ENCODE measurements around the gene BATF3.
A peak's percentile ranks its signal among the peaks of the same experiment; 100 is the strongest.
"Not testable (repeated sequence)": the region's sequence is repeated elsewhere in the genome, so short reads cannot be mapped to it uniquely, and the experiment has no call there.

Gene BATF3

DNA sequence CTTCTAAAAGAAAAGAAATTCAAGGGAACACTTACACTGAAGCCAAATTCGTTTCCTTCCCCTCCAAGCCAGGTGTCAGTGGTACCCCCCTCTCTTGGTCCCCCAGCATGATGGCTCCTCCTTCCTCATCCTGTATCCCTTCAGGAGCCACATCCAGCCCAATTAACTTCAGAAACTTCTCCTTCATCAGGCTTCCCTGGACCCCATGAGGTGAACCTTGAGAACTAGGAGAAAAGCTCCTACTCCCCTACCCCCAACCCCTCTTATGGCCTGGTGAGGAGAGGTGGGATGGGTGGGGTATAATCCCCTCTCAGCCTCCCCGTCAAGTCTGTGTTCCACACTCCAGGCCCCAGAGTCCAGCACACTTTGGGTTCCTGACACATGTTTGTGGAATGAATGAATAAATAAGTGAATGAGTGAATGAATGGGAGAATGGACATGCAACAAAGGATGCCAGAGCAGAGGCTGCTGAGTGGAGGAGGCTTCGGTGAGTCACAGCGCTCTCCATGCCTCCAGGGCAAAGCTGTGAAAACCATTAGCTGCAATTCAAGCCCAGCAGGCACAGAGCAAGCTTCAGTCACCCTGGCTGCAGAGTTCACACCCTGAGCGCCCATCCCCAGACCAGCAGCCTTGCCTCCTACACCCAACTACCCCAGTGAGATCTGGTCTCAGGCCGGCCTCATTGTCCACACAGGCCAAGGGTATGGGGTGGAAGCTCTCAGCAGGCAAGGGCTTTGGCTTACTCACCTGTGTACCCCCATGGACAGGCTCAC lies 43.8 kb downstream of the BATF3 start:
- DNase-seq = peak; percentile 13

DNA sequence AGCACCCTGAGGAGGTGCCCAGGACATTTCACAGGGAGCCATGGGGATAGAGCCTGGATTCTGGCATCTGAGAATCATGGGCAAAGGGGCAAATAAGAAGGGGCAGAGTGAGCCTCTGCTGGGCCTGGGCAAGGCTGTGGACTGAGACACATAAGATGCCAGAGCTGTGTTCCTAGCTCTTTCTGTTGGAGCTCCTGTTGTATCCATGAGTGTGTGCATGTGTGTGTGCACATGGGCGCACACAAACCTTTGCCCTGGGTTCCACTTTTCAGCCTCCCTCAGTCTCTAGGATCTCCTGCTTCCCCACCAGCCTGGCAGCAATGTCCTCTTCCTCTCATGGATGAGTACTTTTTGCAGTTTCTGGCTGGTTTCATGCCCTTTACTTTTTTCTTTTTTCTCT lies 47.0 kb downstream of the BATF3 start:
- no peak for DNase-seq

DNA sequence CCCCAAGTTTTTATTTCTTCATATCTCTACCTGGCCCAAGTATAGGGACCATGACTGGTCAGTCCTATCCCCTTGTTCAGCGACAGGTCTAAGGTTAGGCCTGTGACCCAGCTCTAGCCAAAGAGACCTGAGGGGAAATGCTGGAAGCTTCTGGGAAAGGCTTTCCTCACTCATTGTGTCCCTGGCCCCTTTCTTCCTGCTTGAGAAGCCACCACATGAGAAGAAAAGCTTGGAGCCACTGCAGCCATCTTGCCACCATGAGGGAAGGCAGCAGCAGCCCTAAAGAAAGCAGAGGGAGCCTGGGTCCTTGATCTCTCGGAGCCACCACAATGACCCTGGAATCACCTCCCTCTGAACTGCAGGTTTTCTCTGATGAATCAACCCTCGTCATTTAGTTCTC lies 47.7 kb downstream of the BATF3 start:
- DNase-seq = no peak

DNA sequence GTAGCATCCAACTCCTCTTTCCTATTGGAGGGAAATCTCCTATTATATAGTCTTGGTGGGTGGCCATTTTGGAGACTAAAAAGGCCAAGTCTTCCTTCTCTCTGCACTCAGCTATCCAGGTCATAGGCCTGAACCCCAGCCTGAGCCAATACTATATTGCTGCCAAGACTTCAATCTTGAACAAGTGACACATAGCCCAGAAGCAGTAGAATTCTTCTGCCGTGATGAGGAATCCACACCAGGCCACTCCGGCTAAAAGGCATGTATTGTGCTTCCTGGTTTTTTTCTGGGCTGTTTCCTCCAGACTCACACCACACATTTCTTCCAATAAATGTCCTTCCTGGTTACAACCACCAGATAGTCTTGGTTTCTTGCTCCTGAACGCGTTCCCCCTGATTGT lies 48.1 kb downstream of the BATF3 start:
- peak; percentile 57 for DNase-seq

DNA sequence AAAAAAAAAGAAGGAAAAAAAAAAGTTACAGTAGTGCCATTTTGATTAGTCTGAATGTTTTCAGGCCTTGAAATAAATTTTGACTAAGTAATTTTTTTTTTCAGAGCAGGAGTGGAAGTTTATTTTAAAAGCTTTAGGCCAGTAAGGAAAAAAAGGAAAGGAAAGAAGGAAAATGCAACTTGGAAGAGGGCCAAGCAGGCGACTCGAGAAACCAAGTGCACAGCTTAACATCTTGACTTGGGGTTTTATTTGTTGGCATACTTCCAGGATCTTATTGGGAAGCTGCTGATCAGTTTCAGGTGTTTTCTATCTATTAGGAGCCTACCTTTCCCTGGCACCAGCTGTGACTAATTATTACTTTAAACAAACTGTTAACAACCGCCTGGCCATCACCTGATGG lies 49.4 kb downstream of the BATF3 start:
- DNase-seq = no peak

DNA sequence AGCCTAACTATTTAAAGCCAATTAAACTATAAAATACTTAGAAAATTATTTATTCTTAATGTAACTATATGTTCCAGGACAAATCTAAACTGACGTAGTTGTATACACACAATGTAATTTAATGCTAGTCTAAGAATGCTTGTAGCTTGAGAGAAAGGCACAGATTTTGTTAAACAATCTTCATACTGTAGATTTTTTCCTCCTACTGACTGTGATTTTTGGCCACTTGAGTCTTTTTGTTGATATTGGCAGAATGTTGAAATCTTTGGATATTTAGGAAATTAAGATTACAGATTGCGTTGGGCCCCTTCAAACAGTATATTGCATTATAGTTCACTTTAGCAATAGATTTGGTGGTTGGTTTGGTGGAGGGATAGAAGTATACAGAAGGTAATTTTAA lies 50.6 kb downstream of the BATF3 start:
- DNase-seq = no peak

DNA sequence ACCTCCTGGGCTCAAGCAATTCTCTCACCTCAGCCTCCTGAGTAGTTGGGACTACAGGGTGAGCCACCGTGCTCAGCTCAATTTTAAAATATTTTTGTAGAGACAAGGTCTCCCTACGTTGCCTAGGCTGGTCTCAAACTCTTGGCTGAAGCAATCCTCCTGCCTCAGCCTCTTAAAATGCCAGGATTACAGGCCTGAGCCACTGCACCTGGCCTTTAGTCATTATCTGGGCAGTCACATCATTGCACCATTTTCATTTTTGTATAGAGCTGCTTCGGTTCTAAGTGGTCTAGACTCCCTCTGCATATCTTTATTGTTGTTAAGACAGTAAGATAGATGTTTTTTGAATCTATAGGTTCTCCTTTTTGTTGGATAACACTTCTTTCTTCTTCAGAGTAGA lies 51.2 kb downstream of the BATF3 start:
- DNase-seq = no peak

DNA sequence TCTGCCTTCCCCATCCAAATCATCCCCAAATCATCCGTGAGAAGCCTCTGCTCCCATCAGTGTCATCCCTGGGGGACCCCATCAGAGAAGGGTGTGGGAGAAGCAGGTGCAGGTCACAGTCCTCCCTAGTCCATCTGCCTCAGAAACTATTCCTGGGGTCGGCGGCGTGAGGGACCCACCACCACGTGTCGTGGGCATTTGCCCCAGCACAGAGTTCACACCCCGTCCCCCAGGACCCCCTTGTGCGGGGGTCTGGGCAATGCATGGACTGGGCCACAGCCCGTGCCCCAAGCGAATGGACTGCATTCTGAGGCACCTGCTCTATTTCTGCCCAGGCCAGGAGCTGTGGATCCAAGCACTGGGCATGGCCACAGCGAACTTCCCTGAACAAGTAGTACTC lies 52.6 kb downstream of the BATF3 start:
- DNase-seq = no peak

DNA sequence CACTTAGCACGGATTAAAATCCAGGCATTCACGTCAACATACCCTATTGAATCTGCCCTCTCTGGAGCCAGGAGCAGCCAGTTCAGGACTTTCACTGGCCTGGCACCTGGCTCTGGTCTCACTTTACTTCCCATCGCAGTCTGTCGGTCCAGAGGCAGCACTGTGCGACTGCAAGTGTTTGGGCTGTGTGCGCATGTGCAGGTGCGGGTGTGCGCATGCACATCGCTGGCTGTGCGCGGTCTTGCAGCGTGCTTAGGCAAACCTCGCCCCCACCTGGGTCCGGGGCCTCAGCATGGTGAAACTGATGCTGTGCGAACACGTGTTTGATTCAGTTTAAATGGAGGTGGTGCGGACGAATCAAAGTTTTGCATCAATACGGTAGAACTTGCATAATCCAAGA lies 53.1 kb downstream of the BATF3 start:
- no peak for DNase-seq

DNA sequence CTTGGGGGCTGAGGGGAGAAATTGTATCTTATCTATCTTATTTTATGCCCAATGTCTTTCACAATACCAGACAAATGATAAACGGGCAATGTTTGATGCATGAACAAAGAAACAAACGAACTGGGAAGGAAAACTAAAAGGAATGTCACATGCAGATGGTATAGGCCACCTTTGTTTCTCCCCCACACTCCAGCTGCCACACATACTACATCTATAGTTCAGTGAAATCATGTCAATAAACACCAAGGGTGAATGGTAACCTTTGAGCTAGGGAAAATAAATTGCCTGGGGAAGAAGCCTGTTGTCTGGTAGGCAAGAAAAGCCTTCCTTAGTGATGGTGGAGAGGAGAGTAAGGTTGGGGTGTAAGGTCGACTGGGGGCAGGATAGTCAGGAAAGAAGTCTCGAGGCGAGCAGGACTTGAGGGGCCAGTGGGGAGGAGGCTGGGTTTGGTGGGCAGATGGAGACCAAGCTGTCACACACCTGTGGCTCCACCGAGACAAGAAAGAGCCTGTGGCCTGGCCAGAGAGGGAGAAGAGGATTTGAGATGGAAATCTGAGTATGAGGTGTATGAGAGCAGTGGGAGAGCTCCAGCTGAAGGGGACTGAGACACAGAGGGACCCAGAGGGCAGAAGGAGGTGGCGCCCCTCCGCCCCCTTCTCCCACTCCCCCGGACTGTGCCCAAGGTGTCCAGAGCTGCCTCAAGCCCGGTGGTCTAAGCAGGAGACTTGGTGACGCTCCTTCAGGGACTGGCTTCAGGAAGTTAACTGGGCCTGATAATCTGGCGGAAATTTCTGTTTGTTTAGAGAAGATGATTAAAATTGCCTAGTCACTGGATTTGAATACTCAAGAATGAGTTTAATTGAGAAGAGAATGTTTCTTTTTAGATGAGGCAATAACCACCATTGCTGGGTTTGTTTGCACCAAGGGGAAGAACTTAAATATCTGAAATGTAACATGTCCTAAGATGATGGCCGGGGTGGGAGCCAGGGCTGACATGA lies 53.8 kb downstream of the BATF3 start:
- no peak for DNase-seq

DNA sequence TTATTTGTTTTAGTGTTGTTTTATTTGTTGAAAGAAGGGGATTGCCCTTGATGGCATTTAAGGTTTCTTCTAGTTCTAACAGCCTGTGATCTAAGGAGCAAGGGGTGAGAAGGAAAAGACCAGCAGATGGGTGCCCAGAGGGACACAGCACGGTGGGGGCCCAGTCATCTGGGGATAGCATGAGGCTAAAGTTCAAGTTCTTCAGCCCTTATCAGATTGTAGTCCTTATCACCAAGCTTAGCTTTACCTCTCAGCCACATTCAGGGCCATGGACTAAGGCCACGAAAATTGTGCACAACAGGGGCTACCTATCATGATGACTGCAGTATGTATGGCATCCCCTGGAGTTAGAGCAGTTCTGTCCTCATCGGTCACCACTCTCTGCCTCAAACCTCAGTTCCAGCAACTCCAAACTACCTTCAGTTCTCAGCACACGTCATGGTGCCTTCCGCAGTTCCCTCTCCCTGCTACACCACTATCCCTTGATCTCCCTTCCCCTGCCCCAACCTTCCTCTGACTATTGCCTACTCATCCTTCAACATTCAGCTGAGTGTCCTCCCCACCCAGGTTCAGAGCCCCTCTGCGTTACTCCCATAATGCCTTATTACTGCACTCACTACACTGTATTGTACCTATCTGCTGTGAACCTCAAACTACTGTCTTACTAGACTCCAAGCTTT lies 54.6 kb downstream of the BATF3 start:
- no peak for DNase-seq

DNA sequence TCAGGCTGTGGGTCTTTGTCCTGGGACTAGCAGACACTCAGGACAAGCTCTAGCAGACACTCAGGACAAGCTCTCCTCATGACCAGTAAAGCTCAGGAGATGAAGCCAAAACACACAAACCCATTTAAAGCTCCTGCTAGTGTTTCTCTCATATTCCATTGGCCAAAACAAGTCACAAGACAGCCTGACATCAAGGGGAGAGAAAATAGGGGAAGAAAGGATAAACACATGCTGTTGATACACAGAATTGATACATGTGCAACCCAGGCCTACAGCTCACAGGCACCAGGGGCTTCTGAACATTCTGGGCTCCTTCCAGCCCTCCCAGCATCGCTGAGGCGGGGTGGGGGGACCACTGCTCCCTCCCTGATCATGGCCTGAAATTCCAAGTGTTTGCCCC lies 55.8 kb downstream of the BATF3 start:
- DNase-seq = no peak

DNA sequence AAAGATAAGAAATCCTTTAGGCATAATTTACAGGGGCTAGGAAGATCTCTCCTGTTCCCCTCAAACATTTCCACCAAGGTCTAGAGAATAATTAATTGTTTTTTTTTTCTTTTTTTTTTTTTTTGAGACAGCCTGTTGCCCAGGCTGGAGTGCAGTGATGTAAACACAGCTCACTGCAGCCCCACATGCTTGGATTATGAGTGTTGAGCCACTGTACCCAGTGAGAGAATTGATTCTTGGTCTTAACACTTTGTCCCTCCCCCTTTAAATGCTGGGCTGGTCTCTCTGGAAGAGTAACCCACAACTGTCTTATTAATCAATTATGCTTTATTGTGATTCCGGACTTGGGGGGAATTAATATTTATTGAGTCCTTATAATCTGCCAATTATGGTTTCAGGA lies 57.7 kb downstream of the BATF3 start:
- peak; percentile 47 for DNase-seq

DNA sequence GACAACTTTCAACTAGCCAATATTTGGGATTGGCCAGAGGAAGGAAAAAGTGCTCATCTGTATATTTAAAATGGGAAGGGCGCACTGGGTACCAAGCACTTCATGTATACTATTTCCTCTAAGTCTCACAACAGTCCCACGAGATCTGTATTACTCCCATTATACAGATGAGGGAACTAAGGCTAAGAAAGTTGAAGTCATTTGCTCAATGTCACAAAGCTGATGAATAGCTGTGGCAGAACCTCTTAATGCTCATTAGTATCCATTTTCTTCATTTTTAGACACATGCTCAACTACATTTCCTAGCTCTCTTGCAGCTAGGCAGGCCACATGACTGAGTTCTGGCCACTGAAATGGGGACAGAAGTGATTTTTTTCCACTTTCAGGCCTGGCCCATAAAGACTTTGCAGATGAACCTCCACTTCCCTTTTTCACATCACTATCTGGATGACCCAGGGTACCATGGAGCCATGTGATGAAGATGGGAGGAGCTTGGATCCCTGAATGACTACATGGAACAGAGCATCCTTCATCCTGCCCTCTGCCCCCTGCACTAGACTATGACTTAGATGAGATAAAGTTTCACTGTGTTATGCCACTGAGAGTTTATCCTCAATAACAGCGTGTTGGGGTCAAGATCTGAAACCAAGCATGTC lies 59.3 kb downstream of the BATF3 start:
- no peak for DNase-seq

DNA sequence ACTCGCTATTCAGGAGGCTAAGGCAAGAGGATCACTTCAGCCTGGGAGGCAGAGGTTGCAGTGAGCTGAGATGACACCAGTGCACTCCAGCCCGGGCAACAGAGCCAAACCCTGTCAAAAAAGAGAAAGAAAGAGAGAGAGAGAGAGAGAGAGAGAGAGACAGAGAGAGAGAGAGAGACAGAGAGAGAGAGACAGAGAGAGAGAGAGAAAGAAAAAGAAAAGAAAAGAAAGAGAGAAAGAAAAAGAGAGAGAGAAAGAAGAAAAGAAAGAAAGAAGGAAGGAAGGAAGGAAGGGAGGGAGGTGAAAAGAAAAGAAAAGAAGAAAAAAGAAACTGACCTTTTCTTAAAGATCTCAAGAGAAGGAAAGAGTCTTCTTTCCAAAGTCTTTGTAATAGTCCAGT lies 60.1 kb downstream of the BATF3 start:
- DNase-seq = not testable (repeated sequence)

DNA sequence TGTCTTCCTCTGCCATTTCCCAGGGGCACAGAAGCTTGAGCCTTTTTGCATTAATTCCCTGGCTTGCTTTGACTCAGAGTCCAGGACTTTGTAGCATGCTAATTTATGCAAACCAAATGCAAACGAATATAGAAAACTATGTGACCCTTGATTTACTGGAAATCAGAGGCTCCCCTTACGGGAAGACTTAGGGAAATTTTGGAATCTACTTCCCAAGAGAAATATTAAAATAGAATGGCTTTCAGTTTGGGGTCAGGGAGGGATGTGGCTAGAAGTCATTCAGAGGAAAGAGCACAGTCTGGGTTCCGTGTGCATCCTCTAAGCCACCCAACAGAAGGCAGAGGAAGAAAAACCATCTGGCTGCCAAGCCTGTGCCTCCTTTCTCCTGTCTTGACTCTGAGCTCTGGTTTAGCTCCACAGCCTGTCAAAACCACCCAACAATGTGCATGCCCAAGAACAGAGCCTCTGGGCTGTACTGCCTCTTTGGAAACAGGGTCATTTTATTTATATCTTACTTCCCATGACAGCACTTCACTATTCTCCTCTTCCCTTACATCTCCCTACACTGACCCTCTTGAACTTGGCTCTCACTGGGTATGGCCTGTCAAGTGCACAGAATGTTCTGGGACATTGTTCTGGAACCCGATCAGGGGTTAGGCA lies 61.0 kb downstream of the BATF3 start:
- peak; percentile 87 for DNase-seq

DNA sequence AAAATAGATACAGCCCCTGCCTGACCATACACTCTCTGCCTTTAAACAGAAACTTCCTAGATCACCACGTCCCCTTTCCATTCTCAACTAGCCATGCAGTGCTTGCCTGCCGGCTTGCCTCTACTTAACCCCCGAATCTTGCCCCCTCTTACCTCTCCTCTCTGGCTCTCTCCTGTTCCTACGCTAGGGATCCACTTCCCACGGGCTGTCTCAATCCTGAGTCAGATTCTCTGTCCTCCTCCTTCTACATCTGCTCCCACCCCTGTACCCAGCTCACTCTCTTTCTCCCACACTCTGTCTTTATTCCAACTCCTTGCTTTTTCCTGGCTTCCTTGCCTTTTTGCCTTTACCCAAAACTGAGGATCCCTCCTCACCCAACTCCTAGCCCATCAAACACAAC lies 61.7 kb downstream of the BATF3 start:
- DNase-seq = peak; percentile 43

All from fibroblast of skin of abdomen (primary cell).